Ovary (tissue), 9 donors: ENCODE data around the gene SESN2. TPM values are rescaled to one million over a fixed set of nuclear protein-coding genes. Genes with fewer than 3 reads are reported as not detected.

Source experiments
- DNase-seq, 5 donors: peaks; one replicate each; pipeline ENCODE4 v3.0.0-alpha.2; 2019 to 2020
- H3K27ac ChIP-seq, 2 donors: fragments of 200-600 bp; one replicate each; pipeline versions ENCODE4 v1.5.1 to v1.8.0; 2019 to 2022
- H3K27me3 ChIP-seq: fragments of 200-600 bp; one replicate; pipeline ENCODE4 v1.8.0; 2022
- H3K36me3 ChIP-seq: fragments of 200-600 bp; sonication (generic); one replicate; pipeline ENCODE4 v1.5.1; 2019
- H3K4me1 ChIP-seq: one replicate; pipeline ENCODE4 v1.8.1; 2013; ENCODE audit warnings: mild to moderate bottlenecking, moderate library complexity; ENCODE audit not compliant: insufficient read depth
- H3K4me3 ChIP-seq: fragments of 200-600 bp; sonication (generic); one replicate; pipeline ENCODE4 v1.5.1; 2017
- H3K9me3 ChIP-seq, 2 donors: fragments of 200-600 bp in 1 of 2; sonication (generic) in 1 of 2; one replicate each; pipeline versions ENCODE4 v1.5.1 to v1.8.1; 2013 to 2019; ENCODE audit warnings: mild to moderate bottlenecking in 1 of 2, moderate library complexity in 1 of 2
- EP300 ChIP-seq: sonication (generic); formaldehyde crosslinking; IDR thresholded peaks from one replicate; pipeline ENCODE4 v1.6.1; 2017; ENCODE audit warnings: antibody characterized with exemption
- POLR2A ChIP-seq: fragments of 450-650 bp; IDR thresholded peaks from one replicate; pipeline ENCODE4 v1.6.1; 2017; ENCODE audit warnings: antibody characterized with exemption, mild to moderate bottlenecking, moderate library complexity
- WGBS, 3 donors: extraction: QIAGEN DNeasy Blood & Tissue Kit in 1 of 3; methylation state at CpG; one replicate each; pipeline versions ENCODE4 v1.1.5 to v1.1.7; 2013 to 2017; 5-methylcytosine and 5-hydroxymethylcytosine counted together
- intact Hi-C, 4 donors: fragments of 100-400 bp; cut with DNase I; formaldehyde crosslinking; loops; one replicate each; pipeline versions ENCODE4 v1.11.0 to v1.15.1; 2022 to 2023
- polyA plus RNA-seq, 2 donors: library from polyadenylated mRNA; stranded (reverse); fragments of 200-250 nt in 1 of 2; fragments of 350-450 nt in 1 of 2; fragmentation: Illumina TruSeq in 1 of 2; extraction: RNeasy Lipid Tissue Mini Kit (QIAGEN cat#74804) in 1 of 2; gene quantifications; one replicate each; pipeline ENCODE4 v1.2.3, GENCODE V29; 2013 to 2014
- total RNA-seq, 7 donors: library from RNA; depleted of rRNA in 2 of 7; stranded (reverse); fragments of >200 nt in 2 of 7; fragmentation: NEBNext Ultra II Directional in 3 of 7; extraction: Animal tissue kit (Norgen Biotek cat#: 25700) in 3 of 7; gene quantifications; one replicate each; pipeline versions ENCODE4 v1.1.0 to v1.2.4, GENCODE V29; 2016 to 2023
- TF ChIP-seq, protein P1 (sequence below), 3 donors: fragments of 450-650 bp in 2 of 3; fragments of 200-600 bp in 1 of 3; IDR thresholded peaks; one replicate each; pipeline versions ENCODE4 v1.5.1 to v1.8.0; 2016 to 2022; ENCODE audit warnings: antibody characterized with exemption in 3 of 3, mild to moderate bottlenecking in 1 of 3
- donor health status: DM: no; HTN: no; CAD: no; lungs with moderate emphysema.
- donor health status: DM: no; HTN: no; CAD: no.
- donor health status: Bipolar disorder and iron deficiency.
- donor health status: DM: yes; HTN: yes; CAD: no.
- donor health status: DM: no; HTN: no; CAD: no.
- donor health status: DM: yes; HTN: yes; CAD: no.

SESN2 gene
- total and polyA plus RNA-seq, 9 donors = 7.4 to 79.9 (median 25.0) TPM

DNA sequence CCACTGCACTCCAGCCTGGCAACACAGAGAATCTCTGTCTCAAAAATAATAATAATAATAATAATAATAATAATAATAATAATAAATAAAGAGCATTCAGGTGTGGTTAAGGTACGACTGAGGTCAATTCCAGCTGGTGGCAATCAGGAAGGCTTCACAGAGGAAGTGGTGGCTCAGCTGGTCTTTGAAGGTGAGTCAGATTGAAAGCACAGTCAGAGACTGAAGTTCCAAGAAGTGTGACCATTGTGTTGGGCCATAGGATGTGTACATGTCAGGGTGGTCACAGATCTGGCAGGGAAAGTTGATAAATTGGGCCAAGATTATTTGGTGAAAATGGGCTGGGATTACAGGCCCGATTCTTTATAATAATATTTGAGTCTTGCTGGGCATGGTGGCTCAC lies 38.5 kb downstream of the SESN2 start:
- H3K27me3 ChIP-seq = no peaks in the 10 kb centered on the region
- intact Hi-C loops = no loop called here
- TF ChIP-seq, protein P1, sequence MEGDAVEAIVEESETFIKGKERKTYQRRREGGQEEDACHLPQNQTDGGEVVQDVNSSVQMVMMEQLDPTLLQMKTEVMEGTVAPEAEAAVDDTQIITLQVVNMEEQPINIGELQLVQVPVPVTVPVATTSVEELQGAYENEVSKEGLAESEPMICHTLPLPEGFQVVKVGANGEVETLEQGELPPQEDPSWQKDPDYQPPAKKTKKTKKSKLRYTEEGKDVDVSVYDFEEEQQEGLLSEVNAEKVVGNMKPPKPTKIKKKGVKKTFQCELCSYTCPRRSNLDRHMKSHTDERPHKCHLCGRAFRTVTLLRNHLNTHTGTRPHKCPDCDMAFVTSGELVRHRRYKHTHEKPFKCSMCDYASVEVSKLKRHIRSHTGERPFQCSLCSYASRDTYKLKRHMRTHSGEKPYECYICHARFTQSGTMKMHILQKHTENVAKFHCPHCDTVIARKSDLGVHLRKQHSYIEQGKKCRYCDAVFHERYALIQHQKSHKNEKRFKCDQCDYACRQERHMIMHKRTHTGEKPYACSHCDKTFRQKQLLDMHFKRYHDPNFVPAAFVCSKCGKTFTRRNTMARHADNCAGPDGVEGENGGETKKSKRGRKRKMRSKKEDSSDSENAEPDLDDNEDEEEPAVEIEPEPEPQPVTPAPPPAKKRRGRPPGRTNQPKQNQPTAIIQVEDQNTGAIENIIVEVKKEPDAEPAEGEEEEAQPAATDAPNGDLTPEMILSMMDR (IDR thresholded peaks at IDR 0.05) = no peak
- no peak for TF ChIP-seq POLR2A
- TF ChIP-seq EP300 = no peak
- peaks cover 4% of the 10 kb centered on the region for H3K4me1 ChIP-seq
- H3K4me3 ChIP-seq = no peak overlapping the region
- H3K36me3 ChIP-seq = no peaks in the 10 kb centered on the region
- H3K9me3 ChIP-seq = no peaks in the 10 kb centered on the region
- H3K27ac ChIP-seq = no peak overlapping the region
- no peak for DNase-seq
- 88 to 98% (median 93%) methylated on average over 2 of the region's 2 CpGs for WGBS, 3 donors

DNA sequence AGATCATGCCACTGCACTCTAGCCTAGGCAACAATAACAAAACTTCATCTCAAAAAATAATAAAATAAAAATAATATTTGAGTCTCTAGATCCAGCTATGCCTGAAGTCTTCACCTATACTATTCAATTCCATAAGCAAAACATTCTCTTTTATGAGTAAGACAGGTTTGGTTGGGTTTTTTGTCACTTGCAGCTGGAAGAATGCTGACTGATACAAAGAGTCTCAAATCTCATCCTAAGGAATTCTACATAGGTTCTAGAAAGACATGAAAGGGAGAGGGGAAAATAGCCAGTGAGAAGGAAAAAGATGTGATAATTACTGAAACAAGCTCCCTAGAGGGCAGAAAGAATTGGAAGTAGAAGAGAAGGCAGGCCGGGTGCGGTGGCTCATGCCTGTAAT lies 39.1 kb downstream of the SESN2 start:
- Histone ChIP-seq H3K4me1 (peaks cover 4% of the 10 kb centered on the region), H3K27me3 (no peaks in the 10 kb centered on the region), H3K9me3 (no peaks in the 10 kb centered on the region), H3K36me3 (no peaks in the 10 kb centered on the region), H3K4me3 (no peak overlapping the region), H3K27ac (no peak overlapping the region)
- no peak for TF ChIP-seq EP300
- TF ChIP-seq POLR2A = no peak
- TF ChIP-seq, protein P1 (IDR thresholded peaks at IDR 0.05) = no peak
- 92 to 95% (median 95%) methylated on average over 2 of the region's 2 CpGs for WGBS, 3 donors
- DNase-seq = no peak
- intact Hi-C loops = no loop called here

DNA sequence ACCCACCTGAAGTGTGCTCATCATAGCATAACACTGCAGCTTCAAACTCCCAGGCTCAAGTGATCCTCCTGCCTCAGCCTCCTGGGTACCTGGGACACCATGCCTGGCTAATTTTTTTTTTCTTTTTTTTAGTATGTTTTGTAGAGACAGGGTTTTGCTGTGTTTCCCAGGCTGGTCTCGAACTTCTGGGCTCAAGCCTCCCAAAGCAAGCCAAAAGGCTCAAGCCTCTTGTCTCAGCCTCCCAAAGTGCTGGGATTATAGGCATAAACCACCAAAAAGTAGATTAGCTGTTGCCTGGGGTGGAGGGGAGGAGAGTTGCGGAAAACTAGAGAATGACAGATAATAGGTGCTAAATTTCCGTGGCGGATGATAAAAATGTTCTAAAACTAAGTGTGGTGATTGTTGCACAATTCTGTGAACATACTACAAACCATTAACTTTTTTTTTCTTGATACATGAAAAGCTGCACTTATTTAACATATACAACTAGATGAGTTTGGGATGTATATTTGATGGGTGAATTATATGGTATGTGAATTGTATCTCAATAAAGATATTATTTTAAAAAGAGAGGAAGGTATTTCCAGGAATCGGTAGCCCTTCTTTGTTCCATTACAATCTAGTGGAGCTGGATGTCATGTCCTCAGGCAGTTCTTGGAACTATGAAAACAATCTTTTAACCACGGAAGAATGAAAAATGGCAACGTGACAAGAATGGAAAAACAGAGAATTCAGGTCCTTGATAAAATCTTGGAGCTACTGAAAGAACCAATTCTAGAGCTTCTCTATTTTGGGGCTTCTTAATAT lies 42.3 kb downstream of the SESN2 start:
- intact Hi-C loops = no loop called here
- WGBS, 3 donors = 13 to 15% (median 14%) methylated on average over 7 of the region's 7 CpGs
- Histone ChIP-seq H3K4me1 (peaks cover 2% of the 10 kb centered on the region), H3K9me3 (no peaks in the 10 kb centered on the region), H3K27me3 (no peaks in the 10 kb centered on the region), H3K36me3 (no peaks in the 10 kb centered on the region), H3K27ac (no peak overlapping the region), H3K4me3 (no peak overlapping the region)
- no peak for DNase-seq
- TF ChIP-seq, protein P1 (IDR thresholded peaks at IDR 0.05) = no peak
- TF ChIP-seq POLR2A = no peak
- no peak for TF ChIP-seq EP300

DNA sequence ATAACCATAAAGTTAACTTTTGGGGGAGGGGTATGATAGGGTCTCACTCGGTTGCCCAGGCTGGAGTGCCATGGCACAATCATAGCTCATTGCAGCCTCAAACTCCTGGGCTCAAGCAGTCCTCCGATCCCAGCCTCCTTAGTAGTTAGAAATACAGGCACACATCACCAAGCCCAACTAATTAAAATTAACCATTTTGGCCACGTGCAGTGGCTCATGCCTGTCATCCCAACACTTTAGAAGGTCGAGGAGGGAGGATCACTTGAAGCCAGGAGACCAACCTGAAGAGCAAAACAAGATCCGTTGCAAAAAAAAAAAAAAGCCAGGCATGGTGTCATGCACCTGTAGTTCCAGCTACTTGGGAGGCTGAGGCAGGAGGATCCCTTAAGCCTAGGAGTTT lies 42.9 kb downstream of the SESN2 start:
- WGBS, 3 donors = 47 to 55% (median 48%) methylated on average over 5 of the region's 5 CpGs

More for the DNA sequence above, 42.9 kb downstream of the SESN2 start:
- no peak for DNase-seq
- peaks cover 2% of the 10 kb centered on the region for H3K4me1 ChIP-seq
- no peaks in the 10 kb centered on the region for H3K9me3 ChIP-seq
- H3K4me3 ChIP-seq = no peak overlapping the region
- no peak overlapping the region for H3K27ac ChIP-seq
- no peaks in the 10 kb centered on the region for H3K27me3 ChIP-seq
- TF ChIP-seq POLR2A (no peak), EP300 (no peak)
- TF ChIP-seq, protein P1 (IDR thresholded peaks at IDR 0.05) = no peak
- intact Hi-C loops = no loop called here
- no peaks in the 10 kb centered on the region for H3K36me3 ChIP-seq
